ENCODE measurements around the gene DNAJC12.
"Not testable (repeated sequence)": the region's sequence is repeated elsewhere in the genome, so short reads cannot be mapped to it uniquely, and the experiment has no call there.

Gene DNAJC12

DNA sequence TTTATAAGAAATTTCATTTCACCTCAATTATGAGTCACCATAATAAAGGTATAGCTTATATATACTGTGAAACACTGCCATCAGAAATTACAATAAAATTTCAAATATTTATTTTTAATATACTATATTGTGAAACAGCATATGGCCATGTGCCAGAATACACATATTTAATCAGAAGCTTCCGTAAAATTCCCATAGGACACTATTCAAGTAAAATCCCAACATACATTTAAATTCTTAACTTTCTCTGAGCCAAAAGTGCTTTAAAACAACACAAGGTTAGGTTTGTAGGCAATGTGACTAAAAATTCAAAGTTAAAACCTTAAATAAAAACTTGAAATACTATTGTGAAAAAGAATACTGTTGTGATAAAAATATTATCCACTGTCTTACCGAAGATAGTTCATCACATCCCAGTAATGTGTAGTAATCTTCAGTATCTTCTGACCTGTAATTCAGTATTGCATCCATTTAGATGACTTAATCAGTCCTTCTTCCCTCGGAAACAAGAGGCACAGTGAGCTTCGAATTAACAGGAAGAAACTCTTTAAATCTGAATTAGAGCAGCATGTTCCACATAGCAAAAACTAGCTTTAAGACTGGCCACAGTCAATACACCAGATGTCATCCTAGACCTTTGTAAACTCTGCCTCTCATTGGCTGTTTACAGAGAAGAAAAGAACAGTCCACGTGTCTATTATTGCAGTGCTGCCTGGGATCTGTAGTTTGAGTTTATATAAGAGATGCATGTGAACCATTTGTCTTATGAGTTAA lies at the start of gene DNAJC12:
Gene DNAJC12 (minus strand): TSS at position 648 of the 774 bp plus-strand sequence. CDS start 177 bp downstream, at position 471.
- TF ChIP-seq, protein P1, sequence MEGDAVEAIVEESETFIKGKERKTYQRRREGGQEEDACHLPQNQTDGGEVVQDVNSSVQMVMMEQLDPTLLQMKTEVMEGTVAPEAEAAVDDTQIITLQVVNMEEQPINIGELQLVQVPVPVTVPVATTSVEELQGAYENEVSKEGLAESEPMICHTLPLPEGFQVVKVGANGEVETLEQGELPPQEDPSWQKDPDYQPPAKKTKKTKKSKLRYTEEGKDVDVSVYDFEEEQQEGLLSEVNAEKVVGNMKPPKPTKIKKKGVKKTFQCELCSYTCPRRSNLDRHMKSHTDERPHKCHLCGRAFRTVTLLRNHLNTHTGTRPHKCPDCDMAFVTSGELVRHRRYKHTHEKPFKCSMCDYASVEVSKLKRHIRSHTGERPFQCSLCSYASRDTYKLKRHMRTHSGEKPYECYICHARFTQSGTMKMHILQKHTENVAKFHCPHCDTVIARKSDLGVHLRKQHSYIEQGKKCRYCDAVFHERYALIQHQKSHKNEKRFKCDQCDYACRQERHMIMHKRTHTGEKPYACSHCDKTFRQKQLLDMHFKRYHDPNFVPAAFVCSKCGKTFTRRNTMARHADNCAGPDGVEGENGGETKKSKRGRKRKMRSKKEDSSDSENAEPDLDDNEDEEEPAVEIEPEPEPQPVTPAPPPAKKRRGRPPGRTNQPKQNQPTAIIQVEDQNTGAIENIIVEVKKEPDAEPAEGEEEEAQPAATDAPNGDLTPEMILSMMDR (conservative IDR thresholded peaks at IDR 0.05): no peak
- H3K27ac ChIP-seq: peak within 1 kb of the TSS; percentile 36

DNA sequence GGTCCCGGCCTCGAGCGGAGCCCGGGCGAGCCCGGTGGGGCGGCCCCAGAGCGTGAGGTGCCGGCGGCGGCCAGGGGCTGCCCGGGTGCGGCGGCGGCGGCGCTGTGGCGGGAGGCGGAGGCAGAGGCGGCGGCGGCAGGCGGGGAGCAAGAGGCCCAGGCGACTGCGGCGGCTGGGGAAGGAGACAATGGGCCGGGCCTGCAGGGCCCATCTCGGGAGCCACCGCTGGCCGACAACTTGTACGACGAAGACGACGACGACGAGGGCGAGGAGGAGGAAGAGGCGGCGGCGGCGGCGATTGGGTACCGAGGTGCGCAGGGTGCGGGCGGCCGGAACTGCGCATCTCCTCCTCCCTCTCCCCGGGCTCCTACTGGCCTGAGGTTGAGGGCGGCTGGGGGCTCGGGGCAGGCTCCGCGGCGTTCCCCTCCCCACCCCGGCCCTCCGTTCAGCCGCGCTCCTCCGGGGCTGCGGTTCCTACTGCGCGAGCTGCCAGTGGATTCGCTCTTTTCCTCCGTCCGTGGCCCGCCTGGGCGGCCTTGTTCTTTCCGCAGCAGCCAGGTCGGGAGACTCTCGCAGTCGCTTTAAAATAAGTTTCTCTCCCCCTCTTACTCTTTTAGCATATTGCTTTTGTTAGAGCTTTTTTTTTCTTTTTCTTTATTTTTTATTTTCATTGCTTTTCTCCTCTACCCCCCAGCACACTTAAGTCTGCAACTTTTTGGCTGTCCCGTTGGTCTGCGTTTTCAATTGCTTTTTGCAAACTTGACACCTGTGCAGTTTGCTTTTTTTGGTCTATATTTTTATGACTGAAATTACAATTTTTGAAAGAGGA lies 47.1 kb upstream of the DNAJC12 start:
- peak overlapping the region; percentile 96 for H3K27ac ChIP-seq
- TF ChIP-seq, protein P1 (conservative IDR thresholded peaks at IDR 0.05): no peak; the same call in 1 of the 2 replicates

DNA sequence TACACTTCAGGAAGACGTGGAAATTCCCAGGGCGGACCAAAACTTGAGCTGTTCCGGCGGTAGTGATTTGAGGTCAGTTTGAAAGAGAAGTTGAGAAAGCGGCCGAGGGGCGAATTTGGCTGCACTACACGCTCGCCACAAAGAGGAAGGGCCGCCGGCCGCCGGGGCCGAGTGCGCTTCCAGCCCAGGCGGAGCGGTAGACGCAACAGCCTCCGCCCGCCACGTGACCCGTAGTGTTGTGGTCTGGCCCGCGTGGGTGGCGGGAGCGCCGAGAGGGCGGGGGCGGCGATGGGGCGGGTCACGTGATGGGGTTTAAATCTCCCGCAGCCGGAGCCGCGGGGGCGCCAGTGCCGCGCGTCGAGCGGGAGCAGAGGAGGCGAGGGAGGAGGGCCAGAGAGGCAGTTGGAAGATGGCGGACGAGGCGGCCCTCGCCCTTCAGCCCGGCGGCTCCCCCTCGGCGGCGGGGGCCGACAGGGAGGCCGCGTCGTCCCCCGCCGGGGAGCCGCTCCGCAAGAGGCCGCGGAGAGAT lies 46.4 kb upstream of the DNAJC12 start, which contains the start of gene SIRT1:
Gene SIRT1 (plus strand): TSS at position 344 of the 529 bp plus-strand sequence. CDS start 66 bp downstream, at position 410.
- H3K27ac ChIP-seq: peak within 1 kb of the TSS; percentile 96
- TF ChIP-seq, protein P1 (conservative IDR thresholded peaks at IDR 0.05): no peak

DNA sequence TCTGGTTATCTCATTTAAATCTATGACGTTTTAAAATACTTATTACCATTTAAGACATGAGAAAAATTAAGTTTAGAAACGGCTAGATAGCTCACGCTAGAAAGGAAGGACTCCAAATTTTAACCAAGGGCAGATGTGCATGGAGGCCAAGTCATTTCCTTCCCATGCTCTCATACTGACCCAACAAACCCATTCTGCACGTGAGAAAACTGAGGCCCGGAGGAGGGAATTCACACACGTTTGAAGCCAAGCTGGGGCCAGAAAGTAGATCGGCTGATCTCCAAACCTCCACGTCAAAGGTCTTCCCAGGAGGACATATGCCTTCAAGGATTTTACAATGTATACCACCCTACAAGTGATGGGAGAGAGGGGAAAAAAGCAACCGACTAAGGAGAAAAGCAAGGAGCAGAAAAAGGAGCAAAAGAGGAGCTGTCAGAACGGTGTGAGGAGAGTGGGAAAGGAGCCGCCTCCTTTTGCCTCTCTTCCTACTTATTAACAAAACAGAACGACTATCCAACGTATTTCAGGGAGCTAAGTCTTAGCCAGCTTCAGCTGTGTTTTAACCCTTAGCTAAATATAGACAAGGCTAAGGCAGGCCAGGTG lies 45.8 kb upstream of the DNAJC12 start:
- peak overlapping the region; percentile 96 for H3K27ac ChIP-seq
- TF ChIP-seq, protein P1 (conservative IDR thresholded peaks at IDR 0.05): no peak

DNA sequence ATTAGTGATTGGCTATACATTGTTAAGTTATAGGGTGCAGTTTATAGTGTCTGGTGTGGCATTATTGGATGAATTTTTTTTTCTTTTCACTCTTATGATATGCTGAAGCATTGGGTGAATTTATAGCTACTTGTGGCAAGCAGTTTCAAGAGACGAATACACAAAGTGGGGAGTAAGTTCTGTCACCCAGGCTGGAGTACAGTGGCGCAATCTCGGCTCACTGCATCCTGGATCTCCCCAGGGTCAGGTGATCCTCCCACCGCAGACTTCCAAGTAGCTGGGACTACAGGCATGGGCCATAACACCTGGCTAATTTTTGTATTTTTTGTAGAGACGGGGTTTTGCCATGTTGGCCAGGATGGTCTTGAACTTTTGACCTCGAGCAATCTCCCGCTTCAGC lies 40.1 kb upstream of the DNAJC12 start:
- TF ChIP-seq, protein P1 (conservative IDR thresholded peaks at IDR 0.05): no peak

DNA sequence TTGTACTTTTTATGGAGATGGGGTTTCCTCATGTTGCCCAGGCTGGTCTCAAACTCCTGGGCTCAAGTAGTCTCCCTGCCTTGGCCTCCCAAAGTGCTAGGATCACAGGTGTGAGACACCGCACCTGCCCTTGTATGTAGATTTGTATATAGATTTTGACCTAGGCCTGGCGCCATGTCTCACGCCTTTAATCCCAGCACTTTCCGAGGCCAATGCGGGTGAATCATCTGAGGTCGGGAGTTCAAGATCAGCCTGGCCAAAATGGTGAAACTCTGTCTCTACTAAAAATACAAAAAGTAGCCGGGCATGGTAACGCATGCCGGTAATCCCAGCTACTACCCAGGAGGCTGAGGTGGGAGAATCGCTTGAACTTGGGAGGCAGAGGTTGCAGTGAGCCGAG lies 39.4 kb upstream of the DNAJC12 start:
- not testable (repeated sequence) for H3K27ac ChIP-seq

More for the DNA sequence above, 40.1 kb upstream of the DNAJC12 start:
- H3K27ac ChIP-seq: no peak overlapping the region

DNA sequence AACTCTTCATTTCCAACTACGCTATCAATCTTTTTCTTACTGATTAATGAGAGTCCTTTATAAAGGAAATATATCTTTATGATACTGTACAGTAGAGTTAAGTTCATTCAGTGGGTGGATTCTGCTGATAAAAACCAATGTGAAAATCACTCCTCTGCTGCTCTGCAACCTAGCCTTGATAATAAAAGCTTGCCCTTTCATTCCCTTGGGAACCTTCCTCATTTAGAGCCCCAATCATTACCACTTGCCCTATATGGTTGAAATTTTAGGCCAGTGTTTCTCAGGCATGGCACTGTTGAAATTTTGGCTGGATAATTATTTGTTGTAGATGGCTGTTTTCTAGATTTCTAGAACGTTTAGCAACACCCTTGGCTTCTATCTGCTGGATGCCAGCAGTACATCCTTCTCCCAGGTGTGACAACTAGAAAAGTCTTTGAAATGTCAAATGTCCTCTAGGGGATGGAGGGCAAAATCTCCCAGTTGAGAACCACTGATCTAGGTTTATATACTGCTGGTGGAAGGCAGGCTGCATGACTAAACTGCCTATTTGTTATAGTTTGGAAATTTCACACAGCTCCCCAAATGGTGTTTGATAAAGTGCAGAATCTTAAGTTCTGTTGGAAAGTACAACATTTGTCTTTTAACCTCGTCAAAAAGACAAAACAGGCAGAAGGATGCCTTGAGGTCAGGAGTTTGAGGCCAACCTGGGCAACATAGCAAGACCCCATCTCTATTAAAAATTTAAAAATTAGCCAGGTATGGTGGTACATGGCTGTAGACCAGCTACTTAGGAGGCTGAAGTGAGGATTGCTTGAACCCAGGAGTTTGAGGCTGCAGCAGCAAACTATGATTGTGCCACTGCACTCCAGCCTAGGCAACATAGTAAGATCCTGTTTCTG lies 37.6 kb upstream of the DNAJC12 start:
- TF ChIP-seq, protein P1 (conservative IDR thresholded peaks at IDR 0.05): no peak
- no peak overlapping the region for H3K27ac ChIP-seq
